ENCODE results near the gene PQBP1.
A peak's percentile ranks its signal among the peaks of the same experiment; 100 is the strongest.

The PQBP1 gene

GRCh38 chrX:48902135-48902534 is 4.4 kb downstream of the PQBP1 start:
- DNase-seq (ENCODE audit: low read depth in 2 of 2): no peak

GRCh38 chrX:48902776-48903175 is 5.0 kb downstream of the PQBP1 start:
- no peak for DNase-seq (ENCODE audit: low read depth in 2 of 2)

GRCh38 chrX:48903290-48903689 is 5.6 kb downstream of the PQBP1 start:
- no peak for DNase-seq (ENCODE audit: low read depth in 2 of 2)

GRCh38 chrX:48904180-48904579 is 6.5 kb downstream of the PQBP1 start:
- DNase-seq (ENCODE audit: low read depth in 2 of 2): no peak

- no peak for DNase-seq (ENCODE audit: low read depth in 2 of 2)
Observed at GRCh38 chrX:48904626-48905025, 6.9 kb downstream of the PQBP1 start.

GRCh38 chrX:48905090-48905790 is 7.5 kb downstream of the PQBP1 start:
- DNase-seq (ENCODE audit: low read depth in 2 of 2): no peak

GRCh38 chrX:48908600-48908999 is 10.9 kb downstream of the PQBP1 start:
- no peak for DNase-seq (ENCODE audit: low read depth in 2 of 2)

GRCh38 chrX:48909703-48910294 is 12.1 kb downstream of the PQBP1 start:
- no peak for DNase-seq (ENCODE audit: low read depth in 2 of 2)

- no peak for DNase-seq (ENCODE audit: low read depth in 2 of 2)
Observed at GRCh38 chrX:48910926-48911411, 13.2 kb downstream of the PQBP1 start.

- peak; percentile 71 to 80 for DNase-seq (ENCODE audit: low read depth in 2 of 2)
Observed at GRCh38 chrX:48911412-48912182, 13.9 kb downstream of the PQBP1 start, which contains the start of gene SLC35A2. TSS of gene SLC35A2 (minus strand) at chrX:48911646. CDS start at chrX:48911636, 10 bp downstream.

GRCh38 chrX:48913605-48914366 is 16.1 kb downstream of the PQBP1 start:
- DNase-seq (ENCODE audit: low read depth in 2 of 2): no peak

GRCh38 chrX:48914593-48915493 is 17.1 kb downstream of the PQBP1 start:
- no peak for DNase-seq (ENCODE audit: low read depth in 2 of 2)

GRCh38 chrX:48917139-48918001 is 19.6 kb downstream of the PQBP1 start:
- DNase-seq (ENCODE audit: low read depth in 2 of 2): peak; percentile 70 to 76

GRCh38 chrX:48918301-48918642 is 20.5 kb downstream of the PQBP1 start:
- DNase-seq (ENCODE audit: low read depth in 2 of 2): no peak

GRCh38 chrX:48918643-48919340 is 21.1 kb downstream of the PQBP1 start, which contains the start of gene PIM2:
TSS of gene PIM2 (minus strand) at chrX:48919024. CDS start at chrX:48918834, 190 bp downstream.
- DNase-seq (ENCODE audit: low read depth in 2 of 2): peak; percentile 75 to 77

- no peak for DNase-seq (ENCODE audit: low read depth in 2 of 2)
Observed at GRCh38 chrX:48919360-48919841, 21.7 kb downstream of the PQBP1 start.

GRCh38 chrX:48919947-48920717 is 22.4 kb downstream of the PQBP1 start:
- no peak for DNase-seq (ENCODE audit: low read depth in 2 of 2)

- no peak for DNase-seq (ENCODE audit: low read depth in 2 of 2)
Observed at GRCh38 chrX:48920718-48921104, 23.0 kb downstream of the PQBP1 start.

Measured in activated CD4-positive, alpha-beta T cell treated with anti-CD3 and anti-CD28 coated beads for 24 hours (primary cell).